ENCODE results near the gene C7.
"Not testable (repeated sequence)": the region's sequence is repeated elsewhere in the genome, so short reads cannot be mapped to it uniquely, and the experiment has no call there.

C7 gene

DNA sequence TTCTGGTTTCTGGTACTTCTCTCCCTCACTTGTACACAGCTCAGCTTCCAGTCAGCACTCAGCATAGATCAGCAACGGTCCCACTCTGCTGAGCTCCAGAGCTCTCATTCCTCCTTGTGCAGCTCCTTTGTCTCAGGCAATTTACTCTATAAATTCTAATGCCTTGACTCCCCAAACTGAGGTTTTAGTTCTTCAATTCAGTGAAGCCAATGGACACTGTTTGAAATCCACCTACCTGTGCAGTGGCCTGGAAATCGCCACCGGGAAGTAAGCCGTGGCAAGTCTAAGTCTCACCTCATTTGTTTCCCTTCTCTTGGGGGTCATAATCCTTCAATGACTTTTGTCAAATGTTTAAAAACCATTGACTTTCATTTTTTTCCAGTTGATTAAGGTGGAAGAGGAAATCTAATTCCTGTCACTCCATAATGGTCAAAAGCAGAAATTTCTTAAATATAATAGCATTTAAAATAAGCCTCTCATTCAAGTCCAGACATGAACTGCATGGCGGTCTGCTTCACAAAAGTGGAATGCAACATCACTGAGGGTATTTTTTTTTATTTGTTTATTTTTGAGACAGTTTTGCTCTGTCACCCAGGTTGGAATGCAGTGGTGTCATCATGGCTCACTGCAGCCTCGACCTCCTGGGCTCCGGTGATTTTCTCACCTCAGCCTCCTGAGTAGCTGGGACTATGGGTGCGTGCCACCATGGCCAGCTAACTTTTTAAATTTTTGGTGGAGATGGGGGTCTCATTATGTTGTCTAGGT is 79.6 kb downstream of the C7 start:
- no peak for DNase-seq (ENCODE audit: low spot score)

- no peak for DNase-seq (ENCODE audit: low spot score)
These were observed 82.1 kb downstream of the C7 start for GRCh38 chr5:40991168-40991980.

- no peak for DNase-seq (ENCODE audit: low spot score)
These were observed 82.8 kb downstream of the C7 start for GRCh38 chr5:40991981-40992559.

- no peak for DNase-seq (ENCODE audit: low spot score)
These were observed 86.7 kb downstream of the C7 start for GRCh38 chr5:40995801-40996586.

GRCh38 chr5:40999142-40999541 is 89.8 kb downstream of the C7 start:
- no peak for DNase-seq (ENCODE audit: low spot score)

DNA sequence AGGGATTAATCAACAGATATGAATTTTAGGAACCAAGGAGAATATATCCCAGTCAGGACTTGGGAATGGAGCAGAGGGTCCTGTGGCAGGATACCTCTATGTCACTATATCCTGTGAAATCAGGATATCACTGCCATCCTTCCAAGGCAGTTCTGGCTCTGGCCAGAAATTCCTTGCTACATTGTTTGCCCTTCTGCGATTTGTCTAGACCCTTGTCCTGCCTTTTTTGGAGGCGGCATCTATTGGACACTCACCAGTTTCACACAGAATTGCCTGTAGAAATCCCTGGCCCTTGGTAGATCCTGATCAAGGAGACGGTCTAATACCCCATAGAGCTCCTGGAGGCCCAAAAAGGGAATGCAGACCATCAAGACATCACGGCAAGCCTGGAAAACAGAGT is 90.7 kb downstream of the C7 start:
- no peak for DNase-seq (ENCODE audit: low spot score)

GRCh38 chr5:41003670-41004376 is 94.5 kb downstream of the C7 start:
- no peak for DNase-seq (ENCODE audit: low spot score)

GRCh38 chr5:41004931-41005330 is 95.6 kb downstream of the C7 start:
- no peak for DNase-seq (ENCODE audit: low spot score)

- no peak for DNase-seq (ENCODE audit: low spot score)
These were observed 99.9 kb downstream of the C7 start for GRCh38 chr5:41009232-41009631.

DNA sequence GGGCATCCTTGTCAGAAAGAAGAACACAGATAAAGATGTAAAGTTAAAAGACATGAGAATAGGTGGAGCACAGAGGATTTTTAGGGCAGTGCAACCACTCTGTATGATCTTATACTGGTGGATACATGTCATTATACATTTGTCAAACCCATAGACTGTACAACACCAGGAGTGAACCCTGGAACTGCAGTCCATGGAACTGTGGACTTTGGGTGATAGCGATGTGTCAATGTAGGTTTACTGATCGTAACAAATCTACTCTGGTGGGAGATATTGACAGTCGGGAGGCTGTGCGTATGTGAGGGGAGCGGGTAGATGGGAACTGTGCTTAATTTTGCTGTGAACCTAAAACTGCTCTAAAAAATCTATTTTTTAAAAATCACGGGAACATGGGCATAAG is 101.3 kb downstream of the C7 start:
- DNase-seq (ENCODE audit: low spot score), result no peak

DNA sequence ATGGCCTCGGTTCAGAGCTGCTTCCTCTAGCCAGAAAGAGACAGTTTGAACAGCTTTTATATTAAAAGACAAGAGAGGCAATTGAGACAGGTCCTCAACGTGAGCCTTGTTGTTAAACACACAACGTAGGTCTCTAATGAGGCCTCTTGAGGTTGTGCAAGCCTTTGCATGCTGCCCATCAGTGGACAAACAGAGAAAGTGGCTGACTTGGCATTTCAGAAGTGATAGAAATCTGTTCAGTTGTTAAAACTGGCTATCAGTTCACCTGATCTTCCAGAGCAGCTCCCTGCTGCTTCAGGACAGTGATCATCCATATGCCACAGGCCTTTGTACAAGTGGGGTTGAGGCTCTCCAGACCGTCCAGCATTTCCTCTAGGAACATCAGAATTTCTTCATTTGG is 103.0 kb downstream of the C7 start:
- DNase-seq (ENCODE audit: low spot score), result no peak

DNA sequence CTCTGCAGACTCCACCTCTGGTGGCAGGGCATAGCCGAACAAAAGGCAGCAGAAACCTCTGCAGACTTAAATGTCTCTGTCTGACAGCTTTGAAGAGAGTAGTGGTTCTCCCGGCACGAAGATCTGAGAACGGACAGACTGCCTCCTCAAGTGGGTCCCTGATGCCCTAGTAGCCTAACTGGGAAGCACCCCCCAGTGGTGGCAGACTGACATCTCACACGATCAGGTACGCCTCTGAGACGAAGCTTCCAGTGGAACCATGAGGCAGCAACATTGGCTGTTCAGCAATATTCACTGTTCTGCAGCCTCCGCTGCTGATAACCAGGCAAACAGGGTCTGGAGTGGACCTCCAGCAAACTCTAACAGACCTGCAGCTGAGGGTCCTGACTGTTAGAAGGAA is 113.3 kb downstream of the C7 start:
- DNase-seq (ENCODE audit: low spot score), result not testable (repeated sequence)

Small RNA genes lying within 50 kb of the gene (small RNA-seq; reads per million reads assigned to genes)
- gene AC114967.1 (0 reads per million in 2 experiments), gene RNU7-161P (0 reads per million in 2 experiments)

Data from SK-N-DZ (cell line).